ENCODE results near the gene FOCAD.

Gene FOCAD

DNA sequence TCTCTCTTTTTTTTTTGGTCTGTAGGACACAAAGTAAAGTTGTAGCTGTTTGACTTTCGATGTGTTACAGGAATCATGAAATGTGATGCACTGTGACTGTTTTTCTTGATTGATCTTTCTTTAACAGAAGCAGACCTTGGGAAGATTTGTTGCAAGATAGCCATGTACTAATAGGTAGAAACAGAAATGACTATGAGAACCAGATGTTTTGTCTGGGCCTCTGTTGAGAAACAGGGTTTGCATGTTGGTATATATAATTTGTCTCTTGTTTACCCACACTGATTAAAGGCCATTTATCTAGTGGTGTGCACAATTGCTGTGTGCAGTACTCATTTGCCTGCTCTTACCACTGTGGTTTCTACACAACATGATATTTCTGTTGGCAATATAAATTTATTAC is 222.3 kb downstream of the FOCAD start:
- Histone ChIP-seq H3F3A (ENCODE audit: control insufficient read depth, insufficient read depth) (no peaks in the 10 kb centered on the region), H3K27me3 (ENCODE audit: control insufficient read depth, low read length) (no peaks in the 10 kb centered on the region), H4K20me1 (ENCODE audit: control insufficient read depth, insufficient read depth, low read depth, low read length) (no peaks in the 10 kb centered on the region), H3K9me3 (ENCODE audit: control insufficient read depth, insufficient read depth, low read length) (no peaks in the 10 kb centered on the region), H3K4me2 (ENCODE audit: low read length) (no peak overlapping the region), H3K79me2 (ENCODE audit: control insufficient read depth, low read length) (no peaks in the 10 kb centered on the region), H3K27ac (ENCODE audit: low read depth, low read length) (no peak overlapping the region), H3K9me2 (replicated peaks; ENCODE audit: control insufficient read depth, low read length) (no peaks in the 10 kb centered on the region), H3K4me3 (ENCODE audit: low read length) (no peak overlapping the region), H3K4me1 (ENCODE audit: control insufficient read depth, low read length) (no peaks in the 10 kb centered on the region), H3K36me3 (ENCODE audit: control insufficient read depth, low read length) (no peaks in the 10 kb centered on the region)
- TF ChIP-seq, protein P1, sequence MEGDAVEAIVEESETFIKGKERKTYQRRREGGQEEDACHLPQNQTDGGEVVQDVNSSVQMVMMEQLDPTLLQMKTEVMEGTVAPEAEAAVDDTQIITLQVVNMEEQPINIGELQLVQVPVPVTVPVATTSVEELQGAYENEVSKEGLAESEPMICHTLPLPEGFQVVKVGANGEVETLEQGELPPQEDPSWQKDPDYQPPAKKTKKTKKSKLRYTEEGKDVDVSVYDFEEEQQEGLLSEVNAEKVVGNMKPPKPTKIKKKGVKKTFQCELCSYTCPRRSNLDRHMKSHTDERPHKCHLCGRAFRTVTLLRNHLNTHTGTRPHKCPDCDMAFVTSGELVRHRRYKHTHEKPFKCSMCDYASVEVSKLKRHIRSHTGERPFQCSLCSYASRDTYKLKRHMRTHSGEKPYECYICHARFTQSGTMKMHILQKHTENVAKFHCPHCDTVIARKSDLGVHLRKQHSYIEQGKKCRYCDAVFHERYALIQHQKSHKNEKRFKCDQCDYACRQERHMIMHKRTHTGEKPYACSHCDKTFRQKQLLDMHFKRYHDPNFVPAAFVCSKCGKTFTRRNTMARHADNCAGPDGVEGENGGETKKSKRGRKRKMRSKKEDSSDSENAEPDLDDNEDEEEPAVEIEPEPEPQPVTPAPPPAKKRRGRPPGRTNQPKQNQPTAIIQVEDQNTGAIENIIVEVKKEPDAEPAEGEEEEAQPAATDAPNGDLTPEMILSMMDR (IDR thresholded peaks at IDR 0.05; ENCODE audit: low read depth, low read length, poor library complexity, severe bottlenecking), result no peak
- TF ChIP-seq EZH2phosphoT487 (IDR thresholded peaks at IDR 0.05; ENCODE audit: borderline replicate concordance, low read length), result no peak

DNA sequence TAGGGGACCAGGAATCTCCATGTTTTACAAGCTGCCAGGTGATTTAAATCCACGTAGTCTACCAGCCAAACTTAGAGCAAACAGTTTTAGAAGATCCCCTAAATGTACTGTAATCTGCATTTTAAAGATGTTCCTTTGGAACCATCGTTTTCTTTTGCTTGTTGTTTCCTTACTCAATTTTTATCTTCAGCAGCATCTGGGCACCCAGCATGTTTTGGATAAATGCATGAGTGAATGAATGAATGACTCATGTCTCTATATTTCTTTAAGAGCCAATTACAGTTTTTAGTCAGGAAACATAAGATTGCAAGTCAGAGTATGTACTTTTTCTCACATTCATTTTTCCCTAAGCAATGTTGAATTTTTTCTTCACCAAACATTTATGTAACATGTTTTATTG is 224.4 kb downstream of the FOCAD start:
- no peaks in the 10 kb centered on the region for H4K20me1 ChIP-seq (ENCODE audit: control insufficient read depth, insufficient read depth, low read depth, low read length)
- H3K36me3 ChIP-seq (ENCODE audit: control insufficient read depth, low read length), result no peaks in the 10 kb centered on the region
- no peaks in the 10 kb centered on the region for H3K9me3 ChIP-seq (ENCODE audit: control insufficient read depth, insufficient read depth, low read length)
- H3F3A ChIP-seq (ENCODE audit: control insufficient read depth, insufficient read depth), result no peaks in the 10 kb centered on the region
- no peaks in the 10 kb centered on the region for H3K27me3 ChIP-seq (ENCODE audit: control insufficient read depth, low read length)
- H3K27ac ChIP-seq (ENCODE audit: low read depth, low read length), result no peak overlapping the region
- no peaks in the 10 kb centered on the region for H3K9me2 ChIP-seq (replicated peaks; ENCODE audit: control insufficient read depth, low read length)
- H3K4me3 ChIP-seq (ENCODE audit: low read length), result no peak overlapping the region
- TF ChIP-seq EZH2phosphoT487 (IDR thresholded peaks at IDR 0.05; ENCODE audit: borderline replicate concordance, low read length), result no peak
- TF ChIP-seq, protein P1 (IDR thresholded peaks at IDR 0.05; ENCODE audit: low read depth, low read length, poor library complexity, severe bottlenecking), result no peak
- H3K4me1 ChIP-seq (ENCODE audit: control insufficient read depth, low read length), result no peaks in the 10 kb centered on the region
- no peak overlapping the region for H3K4me2 ChIP-seq (ENCODE audit: low read length)
- no peaks in the 10 kb centered on the region for H3K79me2 ChIP-seq (ENCODE audit: control insufficient read depth, low read length)

DNA sequence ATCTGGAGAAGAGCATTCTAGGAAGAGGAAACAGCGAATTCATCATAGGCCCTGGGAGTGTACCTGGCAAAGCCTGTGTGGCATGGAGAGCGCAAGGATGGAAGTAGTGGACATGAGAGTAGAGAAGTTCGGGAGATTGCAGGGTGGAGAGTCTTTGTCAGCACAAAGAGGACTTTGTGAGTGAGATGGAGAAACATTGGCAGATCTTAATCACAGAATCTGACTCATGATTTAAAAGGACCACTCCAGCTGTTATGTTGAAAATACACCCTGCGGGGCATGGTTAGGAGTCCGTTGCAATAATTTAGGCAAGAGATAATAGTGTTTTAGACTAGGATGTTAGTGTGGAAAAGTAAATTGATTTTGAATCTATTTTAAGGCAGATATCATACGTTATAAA is 230.5 kb downstream of the FOCAD start:
- Histone ChIP-seq H3F3A (ENCODE audit: control insufficient read depth, insufficient read depth) (no peaks in the 10 kb centered on the region), H3K9me3 (ENCODE audit: control insufficient read depth, insufficient read depth, low read length) (no peaks in the 10 kb centered on the region), H3K9me2 (replicated peaks; ENCODE audit: control insufficient read depth, low read length) (no peaks in the 10 kb centered on the region), H3K4me1 (ENCODE audit: control insufficient read depth, low read length) (no peaks in the 10 kb centered on the region), H3K36me3 (ENCODE audit: control insufficient read depth, low read length) (no peaks in the 10 kb centered on the region; the same call in 1 of the 2 replicates), H4K20me1 (ENCODE audit: control insufficient read depth, insufficient read depth, low read depth, low read length) (no peaks in the 10 kb centered on the region), H3K4me2 (ENCODE audit: low read length) (no peak overlapping the region), H3K27me3 (ENCODE audit: control insufficient read depth, low read length) (no peaks in the 10 kb centered on the region), H3K4me3 (ENCODE audit: low read length) (no peak overlapping the region), H3K79me2 (ENCODE audit: control insufficient read depth, low read length) (no peaks in the 10 kb centered on the region), H3K27ac (ENCODE audit: low read depth, low read length) (no peak overlapping the region)
- TF ChIP-seq, protein P1 (IDR thresholded peaks at IDR 0.05; ENCODE audit: low read depth, low read length, poor library complexity, severe bottlenecking), result no peak
- TF ChIP-seq EZH2phosphoT487 (IDR thresholded peaks at IDR 0.05; ENCODE audit: borderline replicate concordance, low read length), result no peak

DNA sequence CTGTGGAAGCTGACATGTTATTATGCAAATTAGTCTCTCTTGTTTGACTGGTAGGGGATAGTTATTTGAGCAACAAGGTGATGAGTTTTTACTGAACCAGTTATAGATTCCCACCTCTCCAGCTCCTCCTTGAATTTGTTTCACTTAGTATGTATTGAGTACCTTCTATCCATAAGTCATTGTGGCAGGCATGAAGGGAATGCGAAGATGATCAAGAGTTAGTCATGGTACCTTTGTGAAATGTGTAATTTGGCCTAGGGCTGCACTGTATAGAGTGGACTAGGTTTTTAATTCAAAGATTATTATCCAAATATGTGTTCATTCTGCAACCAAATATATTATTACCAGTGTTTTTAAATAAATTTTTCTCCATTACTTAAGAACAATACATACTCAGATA is 237.3 kb downstream of the FOCAD start:
- H3K9me2 ChIP-seq (replicated peaks; ENCODE audit: control insufficient read depth, low read length), result no peaks in the 10 kb centered on the region
- no peaks in the 10 kb centered on the region for H4K20me1 ChIP-seq (ENCODE audit: control insufficient read depth, insufficient read depth, low read depth, low read length)
- no peak overlapping the region for H3K27ac ChIP-seq (ENCODE audit: low read depth, low read length)
- H3K27me3 ChIP-seq (ENCODE audit: control insufficient read depth, low read length), result no peaks in the 10 kb centered on the region
- no peaks in the 10 kb centered on the region; the same call in 1 of the 2 replicates for H3K36me3 ChIP-seq (ENCODE audit: control insufficient read depth, low read length)
- TF ChIP-seq, protein P1 (IDR thresholded peaks at IDR 0.05; ENCODE audit: low read depth, low read length, poor library complexity, severe bottlenecking), result no peak
- no peak for TF ChIP-seq EZH2phosphoT487 (IDR thresholded peaks at IDR 0.05; ENCODE audit: borderline replicate concordance, low read length)
- H3K9me3 ChIP-seq (ENCODE audit: control insufficient read depth, insufficient read depth, low read length), result no peaks in the 10 kb centered on the region
- H3K4me3 ChIP-seq (ENCODE audit: low read length), result no peak overlapping the region
- no peaks in the 10 kb centered on the region for H3K79me2 ChIP-seq (ENCODE audit: control insufficient read depth, low read length)
- H3K4me1 ChIP-seq (ENCODE audit: control insufficient read depth, low read length), result no peaks in the 10 kb centered on the region
- no peaks in the 10 kb centered on the region for H3F3A ChIP-seq (ENCODE audit: control insufficient read depth, insufficient read depth)
- no peak overlapping the region for H3K4me2 ChIP-seq (ENCODE audit: low read length)

Measured in DOHH2 (cell line).